ENCODE measurements around the gene MRPS23. TPM values are rescaled to one million over a fixed set of nuclear protein-coding genes. Genes with fewer than 3 reads are reported as not detected.
A peak's percentile ranks its signal among the peaks of the same experiment; 100 is the strongest.

Gene MRPS23
- total and polyA plus RNA-seq, 8 donors = 39.2 to 46.1 (median 43.2) TPM

DNA sequence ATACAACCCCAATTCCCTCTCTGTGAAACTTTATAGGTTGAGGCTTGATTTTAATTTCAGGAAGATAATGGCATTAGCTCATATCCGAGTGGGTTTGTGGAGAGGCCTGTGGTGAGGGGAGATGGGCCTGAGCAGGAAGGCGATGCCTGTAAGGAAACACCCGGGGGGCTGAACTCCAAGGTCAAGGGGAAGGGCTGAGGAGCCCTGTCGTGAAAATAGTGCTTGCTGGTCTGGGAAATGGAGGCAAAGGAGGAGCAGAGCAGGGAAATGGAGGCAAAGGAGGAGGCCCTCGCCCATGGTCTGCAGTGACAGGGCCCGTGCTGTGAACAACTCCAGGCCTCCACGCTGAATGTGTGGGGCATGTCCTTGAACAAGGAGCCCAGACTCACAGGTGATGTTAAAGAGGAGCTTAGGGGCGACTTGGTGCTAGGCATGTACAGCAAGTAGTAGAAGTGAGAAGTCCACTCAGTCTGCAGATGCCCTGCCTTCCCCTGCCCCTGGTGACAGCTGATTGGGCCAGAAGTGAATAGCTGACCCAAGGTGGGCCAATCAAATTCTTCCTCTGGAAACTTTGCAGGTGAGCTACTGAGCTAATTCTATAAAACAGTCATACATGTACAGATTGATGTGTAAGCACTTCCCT lies 38.1 kb downstream of the MRPS23 start:
- Histone ChIP-seq H3K27me3 (peaks cover 0 to 24% of the 10 kb centered on the region in 2 donors), H3K36me3 (no peaks in the 10 kb centered on the region), H3K4me3 (no peak overlapping the region), H3K9me3 (no peaks in the 10 kb centered on the region), H3K4me1 (peaks cover 12 to 13% of the 10 kb centered on the region in 2 donors), H3K27ac (no peak overlapping the region)
- DNase-seq (no peak), ATAC-seq (no peak)
- TF ChIP-seq, protein P1, sequence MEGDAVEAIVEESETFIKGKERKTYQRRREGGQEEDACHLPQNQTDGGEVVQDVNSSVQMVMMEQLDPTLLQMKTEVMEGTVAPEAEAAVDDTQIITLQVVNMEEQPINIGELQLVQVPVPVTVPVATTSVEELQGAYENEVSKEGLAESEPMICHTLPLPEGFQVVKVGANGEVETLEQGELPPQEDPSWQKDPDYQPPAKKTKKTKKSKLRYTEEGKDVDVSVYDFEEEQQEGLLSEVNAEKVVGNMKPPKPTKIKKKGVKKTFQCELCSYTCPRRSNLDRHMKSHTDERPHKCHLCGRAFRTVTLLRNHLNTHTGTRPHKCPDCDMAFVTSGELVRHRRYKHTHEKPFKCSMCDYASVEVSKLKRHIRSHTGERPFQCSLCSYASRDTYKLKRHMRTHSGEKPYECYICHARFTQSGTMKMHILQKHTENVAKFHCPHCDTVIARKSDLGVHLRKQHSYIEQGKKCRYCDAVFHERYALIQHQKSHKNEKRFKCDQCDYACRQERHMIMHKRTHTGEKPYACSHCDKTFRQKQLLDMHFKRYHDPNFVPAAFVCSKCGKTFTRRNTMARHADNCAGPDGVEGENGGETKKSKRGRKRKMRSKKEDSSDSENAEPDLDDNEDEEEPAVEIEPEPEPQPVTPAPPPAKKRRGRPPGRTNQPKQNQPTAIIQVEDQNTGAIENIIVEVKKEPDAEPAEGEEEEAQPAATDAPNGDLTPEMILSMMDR (IDR thresholded peaks at IDR 0.05) = no peak
- intact Hi-C loops (cut with DNase I) = no loop called here

DNA sequence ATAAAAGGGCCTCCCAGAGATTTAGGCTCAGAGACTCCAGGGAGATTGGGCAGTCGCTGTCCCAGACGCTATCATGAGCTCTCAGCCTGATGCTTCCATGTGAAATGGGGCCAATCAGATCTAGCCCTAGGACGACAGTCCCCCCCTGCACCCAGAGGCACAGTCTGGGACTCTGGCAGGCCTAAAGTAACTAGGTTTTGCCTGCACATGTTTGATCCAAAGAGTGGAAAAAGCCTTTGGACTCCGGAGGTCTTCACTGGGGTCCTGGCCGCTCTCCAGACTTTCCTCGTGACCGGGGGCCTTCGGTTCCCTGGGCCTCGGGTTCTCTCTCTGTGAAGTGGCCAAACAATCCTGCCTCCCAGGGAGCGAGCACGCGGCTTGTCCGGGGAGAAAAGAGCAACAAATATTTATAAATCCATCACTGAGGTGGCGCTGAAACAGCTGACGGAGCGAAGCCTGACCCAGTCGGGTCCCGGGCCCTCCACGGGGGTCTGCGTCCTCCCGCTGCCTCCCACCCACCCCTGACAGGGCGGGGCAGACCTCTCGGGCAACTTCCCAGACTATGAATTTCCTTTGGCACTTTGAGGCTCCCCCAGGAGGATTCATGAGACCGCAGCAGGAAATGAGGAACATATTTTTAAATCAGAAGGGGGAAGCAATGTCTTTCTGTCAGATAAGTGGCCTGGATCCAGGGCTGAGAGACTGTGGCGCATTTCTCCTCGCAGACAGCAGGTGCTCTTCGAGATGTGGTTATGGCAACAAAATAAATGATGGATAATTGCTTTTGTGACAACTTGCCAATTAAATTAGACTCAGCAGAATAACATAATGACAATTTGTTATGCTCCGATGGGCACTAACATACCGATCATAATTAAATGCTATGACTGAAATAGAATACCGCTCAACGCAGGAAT lies 38.9 kb downstream of the MRPS23 start:
- peaks cover 12 to 13% of the 10 kb centered on the region in 2 donors for H3K4me1 ChIP-seq
- intact Hi-C loops (cut with DNase I) = no loop called here
- peaks cover 0 to 24% of the 10 kb centered on the region in 2 donors for H3K27me3 ChIP-seq
- TF ChIP-seq, protein P1 (IDR thresholded peaks at IDR 0.05) = no peak
- H3K36me3 ChIP-seq = no peaks in the 10 kb centered on the region
- H3K27ac ChIP-seq = no peak overlapping the region
- no peak overlapping the region for H3K4me3 ChIP-seq
- H3K9me3 ChIP-seq = no peaks in the 10 kb centered on the region
- DNase-seq (peak in 2 of 4 donors; percentile 86 to 89), ATAC-seq (peak; percentile 35)

DNA sequence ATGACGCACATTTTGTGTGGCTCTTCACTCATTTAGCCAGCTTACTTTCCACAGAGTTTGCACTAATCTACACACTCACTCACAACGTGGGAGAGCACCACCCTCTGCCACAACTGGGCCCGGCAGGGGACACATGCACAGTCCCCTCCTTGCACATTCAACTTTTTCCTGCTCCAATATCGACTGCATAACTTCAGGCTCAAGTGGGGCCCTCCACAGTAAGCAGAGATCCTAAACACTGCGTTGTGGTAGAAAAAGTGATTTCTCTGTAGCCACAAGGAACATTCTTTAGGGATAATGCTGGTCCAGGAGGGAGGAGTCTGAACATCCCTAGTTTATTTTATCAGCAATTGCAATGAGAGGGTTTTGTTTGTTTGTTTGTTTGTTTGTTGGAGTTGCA lies 40.0 kb downstream of the MRPS23 start:
- Histone ChIP-seq H3K27me3 (peaks cover 0 to 24% of the 10 kb centered on the region in 2 donors), H3K4me1 (peaks cover 12 to 13% of the 10 kb centered on the region in 2 donors), H3K4me3 (no peak overlapping the region), H3K9me3 (no peaks in the 10 kb centered on the region), H3K36me3 (no peaks in the 10 kb centered on the region), H3K27ac (no peak overlapping the region)
- TF ChIP-seq, protein P1 (IDR thresholded peaks at IDR 0.05) = no peak
- ATAC-seq (no peak), DNase-seq (no peak)
- intact Hi-C loops (cut with DNase I) = no loop called here

DNA sequence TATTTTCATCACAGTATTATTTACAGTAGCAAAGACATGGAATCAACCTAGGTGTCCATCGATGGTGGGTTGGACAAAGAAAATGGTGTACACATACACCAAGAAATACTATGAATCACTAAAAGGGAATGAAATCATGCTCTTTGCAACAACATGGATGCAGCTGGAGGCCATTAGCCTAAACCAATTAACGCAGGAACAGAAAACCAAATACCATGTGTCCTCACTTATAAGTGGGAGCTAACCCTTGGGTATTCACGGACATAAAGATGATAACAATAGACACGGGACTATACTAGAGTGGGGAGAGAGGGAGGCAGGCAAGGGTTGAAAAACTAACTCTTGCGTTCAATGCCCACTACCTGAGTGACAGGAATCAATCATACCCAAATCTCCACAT lies 41.0 kb downstream of the MRPS23 start:
- Histone ChIP-seq H3K36me3 (no peaks in the 10 kb centered on the region), H3K27ac (no peak overlapping the region), H3K4me3 (no peak overlapping the region), H3K27me3 (peaks cover 0 to 24% of the 10 kb centered on the region in 2 donors), H3K4me1 (peaks cover 12 to 13% of the 10 kb centered on the region in 2 donors), H3K9me3 (no peaks in the 10 kb centered on the region)
- TF ChIP-seq, protein P1 (IDR thresholded peaks at IDR 0.05) = no peak
- intact Hi-C loops (cut with DNase I) = no loop called here
- ATAC-seq = no peak
- no peak for DNase-seq

All from left lung (tissue), 10 donors.